Central memory CD8-positive, alpha-beta T cell (primary cell): ENCODE measurements around the gene RBM42.

Experiments used
- ATAC-seq: fragments of 150-1000 bp; cut with Tn5 transposase; replicated peaks from 2 replicates; pipeline ENCODE4 v1.10.0; 2022; ENCODE audit warnings: mild to moderate bottlenecking, moderate FRiP score, moderate number of reproducible peaks; ENCODE audit not compliant: poor library complexity, severe bottlenecking; ENCODE audit errors: extremely low read depth
- DNase-seq, 2 donors: peaks; one replicate each; pipeline ENCODE4 v3.0.0; 2021; ENCODE audit warnings: low spot score in 2 of 2
- H3K27ac Mint-ChIP-seq: one replicate; pipeline ENCODE4 v1.8.0; 2022; ENCODE audit warnings: low read depth, mild to moderate bottlenecking, moderate library complexity, mixed read lengths
- H3K27me3 Mint-ChIP-seq: one replicate; pipeline ENCODE4 v1.8.0; 2022; ENCODE audit warnings: mixed read lengths
- H3K36me3 Mint-ChIP-seq: one replicate; pipeline ENCODE4 v1.8.0; 2022; ENCODE audit warnings: mild to moderate bottlenecking, moderate library complexity, mixed read lengths; ENCODE audit not compliant: insufficient read depth
- H3K4me1 Mint-ChIP-seq: one replicate; pipeline ENCODE4 v1.8.0; 2022; ENCODE audit warnings: mixed read lengths
- H3K4me3 Mint-ChIP-seq: one replicate; pipeline ENCODE4 v1.8.0; 2022; ENCODE audit warnings: mild to moderate bottlenecking, moderate library complexity, mixed read lengths
- H3K9me3 Mint-ChIP-seq: one replicate; pipeline ENCODE4 v1.8.0; 2022; ENCODE audit warnings: mixed read lengths

RBM42 gene

GRCh38 chr19:35607661-35608060 is 21.2 kb upstream of the RBM42 start:
- Mint-ChIP-seq H3K27me3 (no peaks in the 10 kb centered on the region), H3K4me3 (no peak overlapping the region), H3K36me3 (peaks cover 8% of the 10 kb centered on the region), H3K4me1 (peaks cover 15% of the 10 kb centered on the region), H3K9me3 (peaks cover 8% of the 10 kb centered on the region), H3K27ac (no peak overlapping the region)
- DNase-seq (no peak), ATAC-seq (no peak)

GRCh38 chr19:35608251-35608650 is 20.6 kb upstream of the RBM42 start:
- DNase-seq (no peak), ATAC-seq (no peak)
- H3K36me3 Mint-ChIP-seq, result peaks cover 10% of the 10 kb centered on the region
- peaks cover 16% of the 10 kb centered on the region for H3K4me1 Mint-ChIP-seq
- H3K27ac Mint-ChIP-seq, result peak overlapping the region; percentile 7
- H3K4me3 Mint-ChIP-seq, result no peak overlapping the region
- H3K27me3 Mint-ChIP-seq, result no peaks in the 10 kb centered on the region
- H3K9me3 Mint-ChIP-seq, result peaks cover 8% of the 10 kb centered on the region

GRCh38 chr19:35609851-35610353 is 18.9 kb upstream of the RBM42 start:
- Mint-ChIP-seq H3K4me1 (peaks cover 16% of the 10 kb centered on the region), H3K4me3 (no peak overlapping the region)

GRCh38 chr19:35612224-35612558 is 16.6 kb upstream of the RBM42 start:
- Mint-ChIP-seq H3K4me3 (peak overlapping the region; percentile 85), H3K27me3 (no peaks in the 10 kb centered on the region), H3K9me3 (peaks cover 8% of the 10 kb centered on the region), H3K36me3 (peaks cover 17% of the 10 kb centered on the region), H3K27ac (peak overlapping the region; percentile 92), H3K4me1 (peaks cover 16% of the 10 kb centered on the region)
- ATAC-seq (no peak), DNase-seq (no peak)

More at GRCh38 chr19:35609851-35610353, 18.9 kb upstream of the RBM42 start:
- ATAC-seq, result no peak
- peaks cover 17% of the 10 kb centered on the region for H3K36me3 Mint-ChIP-seq
- DNase-seq, result no peak
- peaks cover 8% of the 10 kb centered on the region for H3K9me3 Mint-ChIP-seq
- no peak overlapping the region for H3K27ac Mint-ChIP-seq
- H3K27me3 Mint-ChIP-seq, result no peaks in the 10 kb centered on the region

- peak; percentile 94 for ATAC-seq
- peak within 1 kb of the TSS; percentile 92 for H3K27ac Mint-ChIP-seq
- peak; percentile 93 to 96 for DNase-seq
- H3K36me3 Mint-ChIP-seq, result peaks cover 17% of the 10 kb centered on the region
- peaks cover 8% of the 10 kb centered on the region for H3K9me3 Mint-ChIP-seq
- peaks cover 16% of the 10 kb centered on the region for H3K4me1 Mint-ChIP-seq
- no peaks in the 10 kb centered on the region for H3K27me3 Mint-ChIP-seq
- H3K4me3 Mint-ChIP-seq, result peak within 1 kb of the TSS; percentile 85
Observed at GRCh38 chr19:35612559-35613321, 16.1 kb upstream of the RBM42 start, which contains the start of gene HAUS5. TSS of gene HAUS5 (plus strand) at chr19:35612735. CDS start at chr19:35612795, 60 bp downstream.

GRCh38 chr19:35613574-35613973 is 15.3 kb upstream of the RBM42 start:
- Mint-ChIP-seq H3K27me3 (no peaks in the 10 kb centered on the region), H3K4me3 (peak overlapping the region; percentile 85), H3K27ac (peak overlapping the region; percentile 32)

GRCh38 chr19:35615036-35615435 is 13.8 kb upstream of the RBM42 start:
- ATAC-seq (no peak), DNase-seq (no peak)
- H3K4me1 Mint-ChIP-seq, result peaks cover 9% of the 10 kb centered on the region
- no peak overlapping the region for H3K27ac Mint-ChIP-seq
- H3K27me3 Mint-ChIP-seq, result no peaks in the 10 kb centered on the region
- H3K9me3 Mint-ChIP-seq, result no peaks in the 10 kb centered on the region
- no peak overlapping the region for H3K4me3 Mint-ChIP-seq
- peaks cover 16% of the 10 kb centered on the region for H3K36me3 Mint-ChIP-seq

More at GRCh38 chr19:35613574-35613973, 15.3 kb upstream of the RBM42 start:
- peaks cover 18% of the 10 kb centered on the region for H3K36me3 Mint-ChIP-seq
- DNase-seq, result no peak
- peaks cover 3% of the 10 kb centered on the region for H3K9me3 Mint-ChIP-seq
- no peak for ATAC-seq
- peaks cover 12% of the 10 kb centered on the region for H3K4me1 Mint-ChIP-seq

- DNase-seq (no peak), ATAC-seq (no peak)
- Mint-ChIP-seq H3K27ac (no peak overlapping the region), H3K9me3 (no peaks in the 10 kb centered on the region), H3K36me3 (peaks cover 7% of the 10 kb centered on the region), H3K4me3 (no peak overlapping the region), H3K4me1 (no peaks in the 10 kb centered on the region), H3K27me3 (no peaks in the 10 kb centered on the region)
Observed at GRCh38 chr19:35618857-35619256, 10.0 kb upstream of the RBM42 start.

GRCh38 chr19:35619290-35619923 is 9.4 kb upstream of the RBM42 start:
- DNase-seq, result no peak
- Mint-ChIP-seq H3K27ac (no peak overlapping the region), H3K27me3 (no peaks in the 10 kb centered on the region), H3K36me3 (peaks cover 6% of the 10 kb centered on the region), H3K4me1 (no peaks in the 10 kb centered on the region), H3K9me3 (no peaks in the 10 kb centered on the region), H3K4me3 (no peak overlapping the region)
- no peak for ATAC-seq

GRCh38 chr19:35620001-35620400 is 8.8 kb upstream of the RBM42 start:
- Mint-ChIP-seq H3K27ac (no peak overlapping the region), H3K36me3 (peaks cover 5% of the 10 kb centered on the region), H3K4me3 (no peak overlapping the region), H3K4me1 (no peaks in the 10 kb centered on the region), H3K27me3 (no peaks in the 10 kb centered on the region), H3K9me3 (no peaks in the 10 kb centered on the region)
- ATAC-seq (no peak), DNase-seq (no peak)

- Mint-ChIP-seq H3K4me1 (no peaks in the 10 kb centered on the region), H3K27ac (no peak overlapping the region), H3K4me3 (no peak overlapping the region), H3K9me3 (no peaks in the 10 kb centered on the region), H3K27me3 (no peaks in the 10 kb centered on the region), H3K36me3 (peaks cover 5% of the 10 kb centered on the region)
- DNase-seq, result no peak
- ATAC-seq, result no peak
Observed at GRCh38 chr19:35621708-35622107, 7.1 kb upstream of the RBM42 start.

- H3K4me1 Mint-ChIP-seq, result no peaks in the 10 kb centered on the region
- no peak overlapping the region for H3K27ac Mint-ChIP-seq
- H3K4me3 Mint-ChIP-seq, result no peak overlapping the region
- peaks cover 5% of the 10 kb centered on the region for H3K36me3 Mint-ChIP-seq
- H3K9me3 Mint-ChIP-seq, result no peaks in the 10 kb centered on the region
- H3K27me3 Mint-ChIP-seq, result no peaks in the 10 kb centered on the region
- no peak for ATAC-seq
- DNase-seq, result no peak
Observed at GRCh38 chr19:35622750-35623149, 6.1 kb upstream of the RBM42 start.
